ENCODE results near the gene RIMKLA. TPM values are rescaled to one million over a fixed set of nuclear protein-coding genes. Genes with fewer than 3 reads are reported as not detected.
A peak's percentile ranks its signal among the peaks of the same experiment; 100 is the strongest.

The RIMKLA gene
- total and polyA plus RNA-seq, 10 of the 15 experiments (the other 5 are each of a cell fraction or from before 2014, with no cell fraction given): 0.01 to 0.52 (median 0.08) TPM

DNA sequence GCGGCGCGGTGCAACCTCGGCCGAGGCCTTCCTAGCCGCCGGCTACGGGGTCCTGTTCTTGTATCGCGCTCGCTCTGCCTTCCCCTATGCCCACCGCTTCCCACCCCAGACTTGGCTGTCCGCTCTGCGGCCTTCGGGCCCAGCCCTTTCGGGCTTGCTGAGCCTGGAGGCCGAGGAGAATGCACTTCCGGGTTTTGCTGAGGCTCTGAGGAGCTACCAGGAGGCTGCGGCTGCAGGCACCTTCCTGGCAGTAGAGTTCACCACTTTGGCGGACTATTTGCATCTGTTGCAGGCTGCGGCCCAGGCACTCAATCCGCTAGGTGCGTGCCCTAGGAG, 76.1 kb downstream of the RIMKLA start:
- H3K9ac ChIP-seq (ENCODE audit: control insufficient read depth, insufficient read depth, low read length): peak overlapping the region; percentile 86
- RAD21 ChIA-PET (ENCODE audit: unreplicated experiment): interaction anchor here (1.2 kb wide), 1 partner anchor 12 kb away, joined by 4 read pairs; no protein-coding TSS in a partner anchor
- CTCF ChIA-PET: no interaction called here
- peak overlapping the region; percentile 99 for H2AFZ ChIP-seq (ENCODE audit: control insufficient read depth, low read depth, low read length)
- in situ Hi-C loops (cut with MboI) (no loop called here), intact Hi-C loops (cut with micrococcal nuclease; ENCODE audit: unreplicated experiment) (loop anchor here (5.0 kb wide), 1 partner anchor 114 kb away; no protein-coding TSS in a partner anchor)
- H3K9me3 ChIP-seq (replicated peaks; ENCODE audit: control insufficient read depth, insufficient read depth, low read length): no peaks in the 10 kb centered on the region
- 1% methylated on average over 23 of the region's 23 CpGs for WGBS (ENCODE audit: insufficient coverage, insufficient replicate concordance, low lambda C conversion rate, missing lambda C conversion rate)
- peak overlapping the region; percentile 93 for H3K4me2 ChIP-seq (ENCODE audit: control insufficient read depth, insufficient read depth)
- H3K36me3 ChIP-seq (ENCODE audit: control insufficient read depth in 2 of 2, insufficient read depth in 2 of 2, low read length in 1 of 2): peaks cover 0 to 8% of the 10 kb centered on the region in 2 experiments; a peak in 1 of 4 replicates
- peaks cover 22% of the 10 kb centered on the region for H3K79me2 ChIP-seq (ENCODE audit: control insufficient read depth, insufficient read depth, low read length)
- peaks cover 5% of the 10 kb centered on the region for H3K4me1 ChIP-seq (ENCODE audit: control insufficient read depth, insufficient read depth, low read length)
- no peaks in the 10 kb centered on the region for H3K27me3 ChIP-seq (replicated peaks in 1 of 2; ENCODE audit: control insufficient read depth in 2 of 2, insufficient read depth in 2 of 2, low read length in 1 of 2)
- FAIRE-seq (no peak), DNase-seq (ENCODE audit: low read depth, low spot score) (peak; percentile 26), ATAC-seq (peak; percentile 83)
- peak overlapping the region; percentile 82 for H3K27ac ChIP-seq (ENCODE audit: control insufficient read depth, insufficient read depth)
- BruUV-seq (replicated peaks): no TSS peak
- H4K20me1 ChIP-seq (ENCODE audit: control insufficient read depth, insufficient read depth): no peaks in the 10 kb centered on the region
- SMC1A ChIA-PET (ENCODE audit: uncharacterized antibody, unreplicated experiment): interaction anchor here (0.6 to 1.1 kb wide), 3 partner anchors 9 to 201 kb away, joined by 3 to 4 read pairs (median 3); partner anchors contain the start of gene PPIH
- H3K4me3 ChIP-seq: peak overlapping the region; percentile 92
- POLR2A ChIA-PET: interaction anchor here (1.0 to 1.6 kb wide), 3 partner anchors 98 to 315 kb away, joined by 3 to 4 read pairs (median 3); partner anchors contain the start of genes C1orf50 and P3H1
- TF ChIP-seq, protein P1, sequence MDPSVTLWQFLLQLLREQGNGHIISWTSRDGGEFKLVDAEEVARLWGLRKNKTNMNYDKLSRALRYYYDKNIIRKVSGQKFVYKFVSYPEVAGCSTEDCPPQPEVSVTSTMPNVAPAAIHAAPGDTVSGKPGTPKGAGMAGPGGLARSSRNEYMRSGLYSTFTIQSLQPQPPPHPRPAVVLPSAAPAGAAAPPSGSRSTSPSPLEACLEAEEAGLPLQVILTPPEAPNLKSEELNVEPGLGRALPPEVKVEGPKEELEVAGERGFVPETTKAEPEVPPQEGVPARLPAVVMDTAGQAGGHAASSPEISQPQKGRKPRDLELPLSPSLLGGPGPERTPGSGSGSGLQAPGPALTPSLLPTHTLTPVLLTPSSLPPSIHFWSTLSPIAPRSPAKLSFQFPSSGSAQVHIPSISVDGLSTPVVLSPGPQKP (IDR thresholded peaks at IDR 0.05; ENCODE audit: low read depth, low read length): no peak
- TF ChIP-seq CHD4 (IDR thresholded peaks at IDR 0.05) (no peak), SP1 (IDR thresholded peaks at IDR 0.05; ENCODE audit: low read depth, low read length) (no peak), NFXL1 (IDR thresholded peaks at IDR 0.05; ENCODE audit: borderline replicate concordance) (no peak), JUND (IDR thresholded peaks at IDR 0.05; ENCODE audit: low read depth, low read length) (no peak), MTA3 (IDR thresholded peaks at IDR 0.05; ENCODE audit: borderline replicate concordance, low read length) (no peak; the same call in 1 of the 2 replicates), EGR1 (IDR thresholded peaks at IDR 0.05; ENCODE audit: borderline replicate concordance in 1 of 2, low read depth in 2 of 2, low read length in 2 of 2) (no peak), CHD1 (IDR thresholded peaks at IDR 0.05; ENCODE audit: low read depth, low read length) (no peak), ZNF384 (IDR thresholded peaks at IDR 0.05; ENCODE audit: borderline replicate concordance, low read depth, low read length) (no peak), TAF1 (IDR thresholded peaks at IDR 0.05; ENCODE audit: borderline replicate concordance, low read depth, low read length) (peak; percentile 43; the same call in 1 of the 2 replicates), RAD51 (IDR thresholded peaks at IDR 0.05) (no peak), POLR2AphosphoS5 (IDR thresholded peaks at IDR 0.05; ENCODE audit: low read length) (peak; percentile 54; the same call in 1 of the 2 replicates), E4F1 (IDR thresholded peaks at IDR 0.05; ENCODE audit: borderline replicate concordance, partially characterized antibody) (peak; percentile 82), SUPT20H (IDR thresholded peaks at IDR 0.05; ENCODE audit: borderline replicate concordance, control insufficient read depth, low read depth, low read length) (no peak), NR2F1 (conservative IDR thresholded peaks at IDR 0.05) (no peak), SMC3 (IDR thresholded peaks at IDR 0.05; ENCODE audit: borderline replicate concordance, low read length) (no peak)
- TF ChIP-seq, protein P2, sequence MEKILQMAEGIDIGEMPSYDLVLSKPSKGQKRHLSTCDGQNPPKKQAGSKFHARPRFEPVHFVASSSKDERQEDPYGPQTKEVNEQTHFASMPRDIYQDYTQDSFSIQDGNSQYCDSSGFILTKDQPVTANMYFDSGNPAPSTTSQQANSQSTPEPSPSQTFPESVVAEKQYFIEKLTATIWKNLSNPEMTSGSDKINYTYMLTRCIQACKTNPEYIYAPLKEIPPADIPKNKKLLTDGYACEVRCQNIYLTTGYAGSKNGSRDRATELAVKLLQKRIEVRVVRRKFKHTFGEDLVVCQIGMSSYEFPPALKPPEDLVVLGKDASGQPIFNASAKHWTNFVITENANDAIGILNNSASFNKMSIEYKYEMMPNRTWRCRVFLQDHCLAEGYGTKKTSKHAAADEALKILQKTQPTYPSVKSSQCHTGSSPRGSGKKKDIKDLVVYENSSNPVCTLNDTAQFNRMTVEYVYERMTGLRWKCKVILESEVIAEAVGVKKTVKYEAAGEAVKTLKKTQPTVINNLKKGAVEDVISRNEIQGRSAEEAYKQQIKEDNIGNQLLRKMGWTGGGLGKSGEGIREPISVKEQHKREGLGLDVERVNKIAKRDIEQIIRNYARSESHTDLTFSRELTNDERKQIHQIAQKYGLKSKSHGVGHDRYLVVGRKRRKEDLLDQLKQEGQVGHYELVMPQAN (conservative IDR thresholded peaks at IDR 0.05): 0 out of 2 replicates have a peak, but pooled peaks have one; percentile 38
- TF ChIP-seq, protein P3, sequence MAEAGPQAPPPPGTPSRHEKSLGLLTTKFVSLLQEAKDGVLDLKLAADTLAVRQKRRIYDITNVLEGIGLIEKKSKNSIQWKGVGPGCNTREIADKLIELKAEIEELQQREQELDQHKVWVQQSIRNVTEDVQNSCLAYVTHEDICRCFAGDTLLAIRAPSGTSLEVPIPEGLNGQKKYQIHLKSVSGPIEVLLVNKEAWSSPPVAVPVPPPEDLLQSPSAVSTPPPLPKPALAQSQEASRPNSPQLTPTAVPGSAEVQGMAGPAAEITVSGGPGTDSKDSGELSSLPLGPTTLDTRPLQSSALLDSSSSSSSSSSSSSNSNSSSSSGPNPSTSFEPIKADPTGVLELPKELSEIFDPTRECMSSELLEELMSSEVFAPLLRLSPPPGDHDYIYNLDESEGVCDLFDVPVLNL (IDR thresholded peaks at IDR 0.05; ENCODE audit: low read depth, low read length): no peak

Measured in GM12878 (cell line).